GM23248 (cell line): ENCODE data around the gene ZNHIT3. TPM values are rescaled to one million over a fixed set of nuclear protein-coding genes. Genes with fewer than 3 reads are reported as not detected.
"Not testable (repeated sequence)": the region's sequence is repeated elsewhere in the genome, so short reads cannot be mapped to it uniquely, and the experiment has no call there.

ENCODE experiments used
- DNase-seq: peaks from one replicate; pipeline ENCODE4 v3.0.0-alpha.2; 2015
- H2AFZ ChIP-seq: fragments of 200-600 bp; sonication (generic); 2 replicates; pipeline ENCODE4 v1.6.1; 2016; ENCODE audit warnings: antibody characterized with exemption
- H3F3A ChIP-seq: fragments of 200-600 bp; sonication (generic); 2 replicates; pipeline ENCODE4 v1.6.1; 2016; ENCODE audit warnings: mild to moderate bottlenecking, antibody characterized with exemption, mixed run types; ENCODE audit not compliant: insufficient read depth
- H3K27ac ChIP-seq: fragments of 200-600 bp; sonication (generic); 2 replicates; pipeline ENCODE4 v1.5.1; 2016; ENCODE audit warnings: mild to moderate bottlenecking
- H3K27me3 ChIP-seq: fragments of 200-600 bp; sonication (generic); replicated peaks from 2 replicates; pipeline ENCODE4 v1.6.1; 2016; ENCODE audit warnings: mild to moderate bottlenecking; ENCODE audit not compliant: insufficient read depth
- H3K36me3 ChIP-seq: fragments of 200-600 bp; sonication (generic); 2 replicates; pipeline ENCODE4 v1.6.1; 2016; ENCODE audit warnings: low read depth, mild to moderate bottlenecking
- H3K4me1 ChIP-seq: fragments of 200-600 bp; sonication (generic); 2 replicates; pipeline ENCODE4 v1.6.1; 2016; ENCODE audit warnings: mild to moderate bottlenecking; ENCODE audit not compliant: insufficient read depth
- H3K4me2 ChIP-seq: fragments of 200-600 bp; sonication (generic); one replicate; pipeline ENCODE4 v1.6.1; 2016; ENCODE audit warnings: mild to moderate bottlenecking; ENCODE audit not compliant: unreplicated experiment
- H3K4me3 ChIP-seq: fragments of 200-600 bp; sonication (generic); 2 replicates; pipeline ENCODE4 v1.5.1; 2016; ENCODE audit warnings: mild to moderate bottlenecking
- H3K79me2 ChIP-seq: fragments of 200-600 bp; sonication (generic); 2 replicates; pipeline ENCODE4 v1.6.1; 2016; ENCODE audit warnings: mild to moderate bottlenecking; ENCODE audit not compliant: insufficient read depth
- H3K9ac ChIP-seq: fragments of 200-600 bp; sonication (generic); 2 replicates; pipeline ENCODE4 v1.6.1; 2016; ENCODE audit warnings: mild to moderate bottlenecking
- H3K9me2 ChIP-seq: fragments of 200-600 bp; sonication (generic); 2 replicates; pipeline ENCODE4 v1.6.1; 2016; ENCODE audit warnings: mixed run types, mild to moderate bottlenecking, moderate library complexity; ENCODE audit not compliant: insufficient read depth
- H3K9me3 ChIP-seq: fragments of 200-600 bp; sonication (generic); one replicate; pipeline ENCODE4 v1.6.1; 2017; ENCODE audit warnings: low read depth
- H4K20me1 ChIP-seq: fragments of 200-600 bp; sonication (generic); 2 replicates; pipeline ENCODE4 v1.6.0; 2016; ENCODE audit not compliant: insufficient read depth
- EZH2 ChIP-seq: fragments of 200-600 bp; sonication (generic); IDR thresholded peaks from 2 replicates; pipeline ENCODE4 v1.6.1; 2018; ENCODE audit warnings: antibody characterized with exemption, mild to moderate bottlenecking; ENCODE audit not compliant: insufficient read depth, poor library complexity, severe bottlenecking
- EZH2phosphoT487 ChIP-seq: fragments of 200-600 bp; sonication (generic); IDR thresholded peaks from 2 replicates; pipeline ENCODE4 v1.6.1; 2018; ENCODE audit warnings: antibody characterized with exemption, moderate library complexity, mild to moderate bottlenecking, low read depth; ENCODE audit not compliant: insufficient read depth
- WGBS, 2 experiments: methylation state at CpG; one replicate each; pipeline ENCODE4 v1.1.6; 2015 to 2017; ENCODE audit warnings: low lambda C conversion rate in 2 of 2, low coverage in 1 of 2; ENCODE audit errors: missing lambda C conversion rate in 2 of 2; 5-methylcytosine and 5-hydroxymethylcytosine counted together
- in situ Hi-C: fragments of 300-500 bp; cut with MboI; formaldehyde crosslinking; loops from 2 replicates; pipeline ENCODE4 v1.15.0; 2020
- polyA plus RNA-seq: library from polyadenylated mRNA; unstranded; fragments of >200 nt; fragmentation: Nextera tagmentation; extraction: Ambion mirVana; gene quantifications from 2 replicates; pipeline ENCODE4 v1.2.1, GENCODE V29; 2016
- total RNA-seq: library from RNA; depleted of rRNA; stranded (reverse); fragments of >200 nt; shearing (Covaris generic); gene quantifications from 2 replicates; pipeline ENCODE4 v1.2.3, GENCODE V29; 2014

The ZNHIT3 gene
- total and polyA plus RNA-seq, 2 experiments from 2014 or later: 28.4 to 52.0 TPM

DNA sequence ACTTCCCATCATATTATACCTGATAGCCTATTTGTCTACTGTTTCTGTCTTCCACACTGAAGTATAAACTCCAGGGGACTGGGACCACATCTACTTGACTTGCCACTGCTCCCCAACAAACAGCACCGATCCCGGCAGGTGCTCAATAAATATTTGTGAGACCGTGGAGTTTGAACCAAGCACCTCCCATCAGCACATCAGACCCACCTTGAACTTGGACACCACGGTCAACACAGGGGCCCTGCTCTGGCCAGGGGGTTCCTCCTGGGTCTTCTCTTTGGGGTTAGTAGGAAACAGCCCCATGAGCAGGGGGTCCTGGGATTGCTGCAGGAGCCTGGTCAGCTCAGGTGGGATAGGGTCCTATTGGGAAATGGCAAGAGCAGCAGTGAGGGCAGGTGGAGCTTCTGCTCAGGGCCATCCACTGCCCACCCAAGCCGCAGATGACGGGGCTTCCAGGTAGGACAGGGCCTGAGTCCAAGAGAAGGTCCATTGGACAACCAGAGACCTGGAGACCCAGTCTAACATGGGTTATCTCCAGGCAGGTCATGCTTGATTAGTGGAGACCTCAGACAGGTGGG lies 19.9 kb downstream of the ZNHIT3 start:
- H3K9me3 ChIP-seq: no peaks in the 10 kb centered on the region
- H3K4me1 ChIP-seq: no peaks in the 10 kb centered on the region
- no peak overlapping the region for H3K4me3 ChIP-seq
- H3K79me2 ChIP-seq: no peaks in the 10 kb centered on the region
- no peak overlapping the region for H3K27ac ChIP-seq
- no peaks in the 10 kb centered on the region for H3F3A ChIP-seq
- WGBS, 2 experiments: 80 to 81% methylated on average over 6 of the region's 6 CpGs
- H4K20me1 ChIP-seq: no peaks in the 10 kb centered on the region
- no peak overlapping the region for H3K9ac ChIP-seq
- no peaks in the 10 kb centered on the region for H3K9me2 ChIP-seq
- H3K4me2 ChIP-seq: no peak overlapping the region
- no peak for DNase-seq
- peaks cover 6% of the 10 kb centered on the region; the same call in 1 of the 2 replicates for H3K36me3 ChIP-seq
- no peaks in the 10 kb centered on the region for H3K27me3 ChIP-seq
- in situ Hi-C loops: loop anchor here (25.0 kb wide), 2 partner anchors 669 to 1419 kb away; no protein-coding TSS in a partner anchor
- TF ChIP-seq EZH2: no peak
- no peak for TF ChIP-seq EZH2phosphoT487
- H2AFZ ChIP-seq: no peak overlapping the region

DNA sequence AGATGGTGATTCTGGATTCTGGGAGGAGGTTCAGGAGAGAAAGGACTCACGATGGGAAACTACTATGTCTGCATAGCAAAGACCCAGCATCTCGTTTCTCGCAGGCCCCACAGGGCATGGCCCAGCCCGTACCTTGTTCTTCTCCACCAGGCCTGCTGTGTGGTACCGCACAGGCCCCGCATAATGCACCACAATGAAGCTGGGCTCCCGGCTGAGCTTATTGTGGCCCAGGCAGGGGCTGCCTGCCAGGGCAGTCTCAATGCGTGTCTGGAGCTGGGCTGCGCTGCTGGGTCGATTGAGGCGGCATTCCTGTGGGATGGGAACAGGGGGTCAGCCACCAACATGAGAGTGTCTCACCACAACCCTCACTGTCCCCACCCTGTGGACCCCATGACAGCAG lies 20.4 kb downstream of the ZNHIT3 start:
- Histone ChIP-seq H3K79me2 (no peaks in the 10 kb centered on the region), H3K27me3 (no peaks in the 10 kb centered on the region), H3K9ac (no peak overlapping the region), H3K27ac (no peak overlapping the region), H3K36me3 (peaks cover 6% of the 10 kb centered on the region; the same call in 1 of the 2 replicates), H3K9me2 (no peaks in the 10 kb centered on the region), H2AFZ (no peak overlapping the region), H3K4me2 (no peak overlapping the region), H3K9me3 (no peaks in the 10 kb centered on the region), H3K4me1 (no peaks in the 10 kb centered on the region), H3K4me3 (no peak overlapping the region), H4K20me1 (no peaks in the 10 kb centered on the region), H3F3A (no peaks in the 10 kb centered on the region)
- TF ChIP-seq EZH2phosphoT487: no peak
- no peak for TF ChIP-seq EZH2
- WGBS, 2 experiments: 95 to 96% methylated on average over 11 of the region's 11 CpGs
- in situ Hi-C loops: loop anchor here (25.0 kb wide), 2 partner anchors 670 to 1420 kb away; no protein-coding TSS in a partner anchor
- no peak for DNase-seq

DNA sequence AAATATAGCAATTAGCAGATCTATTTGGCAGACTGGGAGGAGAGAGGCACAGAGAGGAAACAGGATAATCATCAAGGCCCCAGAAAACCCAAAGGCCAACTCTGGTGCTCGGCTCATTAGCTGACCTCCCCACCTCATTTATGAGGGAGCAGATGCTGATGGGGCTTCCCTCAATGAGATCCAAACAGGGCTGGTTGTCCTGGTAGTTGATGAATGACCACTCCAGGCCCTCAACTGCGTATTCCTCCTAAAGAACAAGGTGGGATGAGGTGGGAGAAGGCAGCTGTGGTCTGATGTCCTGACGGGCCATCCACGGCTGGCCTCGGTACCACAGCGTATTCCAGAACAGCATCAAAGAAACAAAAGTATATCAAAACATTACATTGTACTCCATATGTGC lies 20.8 kb downstream of the ZNHIT3 start:
- no peak overlapping the region for H3K9ac ChIP-seq
- H3K4me1 ChIP-seq: no peaks in the 10 kb centered on the region
- in situ Hi-C loops: loop anchor here (25.0 kb wide), 2 partner anchors 670 to 1420 kb away; no protein-coding TSS in a partner anchor
- no peaks in the 10 kb centered on the region for H3F3A ChIP-seq
- no peak overlapping the region for H2AFZ ChIP-seq
- no peak overlapping the region for H3K27ac ChIP-seq
- no peaks in the 10 kb centered on the region for H3K27me3 ChIP-seq
- H3K9me2 ChIP-seq: no peaks in the 10 kb centered on the region
- no peak for DNase-seq
- 97 to 100% methylated on average over 6 of the region's 6 CpGs for WGBS, 2 experiments
- H3K9me3 ChIP-seq: no peaks in the 10 kb centered on the region
- TF ChIP-seq EZH2phosphoT487: no peak
- no peak for TF ChIP-seq EZH2
- peaks cover 6% of the 10 kb centered on the region; the same call in 1 of the 2 replicates for H3K36me3 ChIP-seq
- H3K79me2 ChIP-seq: no peaks in the 10 kb centered on the region
- H3K4me3 ChIP-seq: no peak overlapping the region
- no peak overlapping the region for H3K4me2 ChIP-seq
- no peaks in the 10 kb centered on the region for H4K20me1 ChIP-seq

DNA sequence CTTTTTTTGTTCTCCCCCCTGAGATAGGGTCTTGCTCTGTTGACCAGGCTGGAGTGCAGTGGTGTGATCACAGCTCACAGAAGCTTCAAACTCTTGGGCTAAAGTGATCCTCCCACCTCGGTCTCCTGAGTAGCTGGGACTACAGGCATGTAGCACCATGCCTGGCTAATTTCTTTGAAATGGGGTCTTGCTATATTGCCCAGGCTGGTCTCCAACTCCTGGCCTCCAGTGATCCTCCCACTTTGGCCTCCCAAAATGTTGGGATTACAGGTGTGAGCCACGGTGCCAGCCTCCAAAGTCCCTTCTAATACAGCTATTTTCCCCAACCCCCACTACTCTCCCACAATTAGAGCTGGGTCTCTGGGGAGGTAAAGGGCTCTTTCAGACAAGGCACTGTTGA lies 22.0 kb downstream of the ZNHIT3 start:
- not testable (repeated sequence) for DNase-seq

More for the DNA sequence above, 22.0 kb downstream of the ZNHIT3 start:
- H4K20me1 ChIP-seq, H3K4me1 ChIP-seq, H3K27me3 ChIP-seq, H2AFZ ChIP-seq, H3K9me3 ChIP-seq, H3K79me2 ChIP-seq, H3K9ac ChIP-seq, H3K9me2 ChIP-seq, H3K4me2 ChIP-seq, H3K4me3 ChIP-seq, H3K36me3 ChIP-seq, H3K27ac ChIP-seq, H3F3A ChIP-seq: not testable (repeated sequence)
- in situ Hi-C loops: loop anchor here (25.0 kb wide), 2 partner anchors 671 to 1421 kb away; no protein-coding TSS in a partner anchor
- 63 to 82% methylated on average over 2 of the region's 2 CpGs for WGBS, 2 experiments
